Esophagus squamous epithelium (tissue), 5 donors: ENCODE results near the gene TJAP1. TPM values are rescaled to one million over a fixed set of nuclear protein-coding genes. Genes with fewer than 3 reads are reported as not detected.

Experiments used
- DNase-seq: peaks from one replicate; lab custom pipeline; 2025; lab: John Stamatoyannopoulos, UW
- H3K27ac ChIP-seq, 4 donors: fragments of 200-600 bp; sonication (generic); one replicate each; pipeline ENCODE4 v1.5.1; 2016 to 2019; ENCODE audit warnings: mild to moderate bottlenecking in 1 of 4
- H3K27me3 ChIP-seq, 4 donors: fragments of 200-600 bp; sonication (generic); 1 replicate in 3 of 4; 2 replicates in 1 of 4; pipeline versions ENCODE4 v1.5.1 to v1.6.0; 2017 to 2021; ENCODE audit warnings: antibody characterized with exemption in 1 of 4
- H3K36me3 ChIP-seq, 3 donors: fragments of 200-600 bp; sonication (generic); one replicate each; pipeline ENCODE4 v1.5.1; 2016 to 2019
- H3K4me1 ChIP-seq, 3 donors: fragments of 200-600 bp; sonication (generic); one replicate each; pipeline ENCODE4 v1.5.1; 2017 to 2019
- H3K4me3 ChIP-seq, 4 donors: fragments of 200-600 bp; sonication (generic); 1 replicate in 3 of 4; 2 replicates in 1 of 4; pipeline ENCODE4 v1.5.1; 2016 to 2019; ENCODE audit warnings: mild to moderate bottlenecking in 2 of 4, moderate library complexity in 1 of 4
- H3K9me3 ChIP-seq, 3 donors: fragments of 200-600 bp; sonication (generic); one replicate each; pipeline ENCODE4 v1.5.1; 2016 to 2019
- POLR2A ChIP-seq, 4 donors: fragments of 450-650 bp; IDR thresholded peaks; one replicate each; pipeline ENCODE4 v1.6.1; 2017; ENCODE audit warnings: antibody characterized with exemption in 4 of 4, mild to moderate bottlenecking in 4 of 4, moderate library complexity in 3 of 4
- WGBS, 2 donors: methylation state at CpG; one replicate each; pipeline ENCODE4 v1.1.5; 2018; 5-methylcytosine and 5-hydroxymethylcytosine counted together
- intact Hi-C: fragments of 100-400 bp; cut with DNase I; formaldehyde crosslinking; loops from one replicate; pipeline ENCODE4 v1.15.0; 2022
- total RNA-seq, 4 donors: library from RNA; depleted of rRNA; stranded (reverse); fragments of >200 nt; gene quantifications; one replicate each; pipeline ENCODE4 v1.1.0, GENCODE V29; 2016
- TF ChIP-seq, protein P1 (sequence below), 6 experiments: fragments of 450-650 bp in 4 of 6; fragments of 200-600 bp in 2 of 6; sonication (generic) in 2 of 6; IDR thresholded peaks; one replicate each; pipeline ENCODE4 v1.5.1; 2016 to 2019; ENCODE audit warnings: antibody characterized with exemption in 6 of 6, mild to moderate bottlenecking in 4 of 6, moderate library complexity in 4 of 6
- donor health status: DM: yes; HTN: yes; CAD: no.

TJAP1 gene
- total RNA-seq, 4 donors from 2014 or later = 9.5 to 20.2 (median 10.9) TPM

DNA sequence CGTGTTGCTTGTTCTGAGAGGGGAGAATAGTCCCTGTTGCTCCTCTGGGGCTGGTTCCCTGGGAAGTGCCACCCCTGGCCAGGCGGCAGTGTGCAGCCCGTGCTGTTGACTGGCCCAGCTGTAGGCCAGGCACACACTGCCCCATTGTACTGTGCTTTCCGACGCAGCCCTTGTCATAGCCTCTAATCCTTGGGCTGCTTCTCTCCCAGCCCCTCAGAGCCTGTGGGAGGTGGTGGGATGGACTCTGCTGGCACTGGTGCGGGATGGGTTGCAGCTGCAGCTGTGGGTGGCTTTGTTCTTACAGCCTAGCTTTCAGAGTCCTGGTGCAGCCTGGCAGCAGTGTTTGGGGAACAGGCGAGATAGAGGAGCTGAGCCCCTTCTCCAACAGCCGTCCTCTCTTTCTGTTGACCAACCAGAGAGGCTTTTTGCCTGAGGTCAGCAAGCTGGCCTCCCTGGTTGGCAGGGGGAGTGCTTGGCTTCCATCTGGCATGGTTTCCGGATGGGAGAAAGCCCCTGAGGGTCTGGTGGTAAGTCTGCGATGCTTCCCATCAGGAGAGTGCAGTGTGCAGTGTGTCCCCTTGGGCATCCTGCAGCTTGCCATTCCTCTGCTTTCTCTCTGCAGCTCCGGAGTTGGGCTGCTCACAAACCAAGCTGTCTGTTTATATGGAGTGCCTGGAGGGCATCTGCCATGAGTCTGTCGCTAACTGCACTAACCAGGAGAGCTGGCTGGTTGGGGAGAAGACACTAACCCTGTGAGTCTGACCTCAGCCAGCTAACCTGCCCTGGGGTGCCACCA lies 12.1 kb downstream of the TJAP1 start:
- 83% methylated on average over 3 of the region's 12 CpGs; no CpG with 5 or more reads in 1 of the 2 donors for WGBS, 2 donors
- no peaks in the 10 kb centered on the region for H3K9me3 ChIP-seq
- H3K4me3 ChIP-seq = no peak overlapping the region
- intact Hi-C loops = no loop called here
- no peak for DNase-seq
- H3K36me3 ChIP-seq = peaks cover 0 to 17% (median 0%) of the 10 kb centered on the region in 3 donors
- H3K27ac ChIP-seq = no peak overlapping the region
- H3K4me1 ChIP-seq = peaks cover 0 to 20% (median 4%) of the 10 kb centered on the region in 3 donors
- TF ChIP-seq, protein P1, sequence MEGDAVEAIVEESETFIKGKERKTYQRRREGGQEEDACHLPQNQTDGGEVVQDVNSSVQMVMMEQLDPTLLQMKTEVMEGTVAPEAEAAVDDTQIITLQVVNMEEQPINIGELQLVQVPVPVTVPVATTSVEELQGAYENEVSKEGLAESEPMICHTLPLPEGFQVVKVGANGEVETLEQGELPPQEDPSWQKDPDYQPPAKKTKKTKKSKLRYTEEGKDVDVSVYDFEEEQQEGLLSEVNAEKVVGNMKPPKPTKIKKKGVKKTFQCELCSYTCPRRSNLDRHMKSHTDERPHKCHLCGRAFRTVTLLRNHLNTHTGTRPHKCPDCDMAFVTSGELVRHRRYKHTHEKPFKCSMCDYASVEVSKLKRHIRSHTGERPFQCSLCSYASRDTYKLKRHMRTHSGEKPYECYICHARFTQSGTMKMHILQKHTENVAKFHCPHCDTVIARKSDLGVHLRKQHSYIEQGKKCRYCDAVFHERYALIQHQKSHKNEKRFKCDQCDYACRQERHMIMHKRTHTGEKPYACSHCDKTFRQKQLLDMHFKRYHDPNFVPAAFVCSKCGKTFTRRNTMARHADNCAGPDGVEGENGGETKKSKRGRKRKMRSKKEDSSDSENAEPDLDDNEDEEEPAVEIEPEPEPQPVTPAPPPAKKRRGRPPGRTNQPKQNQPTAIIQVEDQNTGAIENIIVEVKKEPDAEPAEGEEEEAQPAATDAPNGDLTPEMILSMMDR (IDR thresholded peaks at IDR 0.05) = no peak
- TF ChIP-seq POLR2A (IDR thresholded peaks at IDR 0.05) = no peak
- peaks cover 0 to 66% (median 0%) of the 10 kb centered on the region in 4 donors for H3K27me3 ChIP-seq

DNA sequence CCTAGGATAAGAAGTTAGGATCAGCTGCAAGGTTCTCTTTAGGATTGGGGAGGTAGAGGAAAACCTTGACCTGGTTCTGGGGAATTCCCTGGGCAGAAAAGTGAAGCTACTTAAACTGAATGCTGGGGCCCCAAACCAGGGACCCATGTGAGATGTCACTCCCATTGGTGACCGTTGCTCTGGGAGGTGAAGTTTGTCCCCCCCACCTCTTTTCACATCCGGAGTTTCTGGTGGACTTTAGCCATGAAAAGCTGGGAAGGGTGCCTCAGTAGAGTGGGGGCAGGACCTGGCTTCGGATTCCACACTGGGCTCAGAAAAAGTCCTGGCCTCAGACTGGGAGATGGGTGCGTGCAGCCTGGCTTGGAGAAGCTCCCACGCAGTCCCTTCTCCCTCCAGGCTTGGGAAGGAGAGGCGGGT lies 13.2 kb downstream of the TJAP1 start:
- intact Hi-C loops = no loop called here
- no peak overlapping the region for H3K4me3 ChIP-seq
- H3K36me3 ChIP-seq = peaks cover 0 to 17% (median 0%) of the 10 kb centered on the region in 3 donors
- no peak for DNase-seq
- peaks cover 0 to 30% (median 12%) of the 10 kb centered on the region in 3 donors for H3K4me1 ChIP-seq
- no peak overlapping the region for H3K27ac ChIP-seq
- H3K27me3 ChIP-seq = peaks cover 0 to 62% (median 0%) of the 10 kb centered on the region in 4 donors
- 86 to 87% methylated on average over 5 of the region's 6 CpGs for WGBS, 2 donors
- TF ChIP-seq POLR2A (IDR thresholded peaks at IDR 0.05) = no peak
- TF ChIP-seq, protein P1 (IDR thresholded peaks at IDR 0.05) = no peak
- no peaks in the 10 kb centered on the region for H3K9me3 ChIP-seq

DNA sequence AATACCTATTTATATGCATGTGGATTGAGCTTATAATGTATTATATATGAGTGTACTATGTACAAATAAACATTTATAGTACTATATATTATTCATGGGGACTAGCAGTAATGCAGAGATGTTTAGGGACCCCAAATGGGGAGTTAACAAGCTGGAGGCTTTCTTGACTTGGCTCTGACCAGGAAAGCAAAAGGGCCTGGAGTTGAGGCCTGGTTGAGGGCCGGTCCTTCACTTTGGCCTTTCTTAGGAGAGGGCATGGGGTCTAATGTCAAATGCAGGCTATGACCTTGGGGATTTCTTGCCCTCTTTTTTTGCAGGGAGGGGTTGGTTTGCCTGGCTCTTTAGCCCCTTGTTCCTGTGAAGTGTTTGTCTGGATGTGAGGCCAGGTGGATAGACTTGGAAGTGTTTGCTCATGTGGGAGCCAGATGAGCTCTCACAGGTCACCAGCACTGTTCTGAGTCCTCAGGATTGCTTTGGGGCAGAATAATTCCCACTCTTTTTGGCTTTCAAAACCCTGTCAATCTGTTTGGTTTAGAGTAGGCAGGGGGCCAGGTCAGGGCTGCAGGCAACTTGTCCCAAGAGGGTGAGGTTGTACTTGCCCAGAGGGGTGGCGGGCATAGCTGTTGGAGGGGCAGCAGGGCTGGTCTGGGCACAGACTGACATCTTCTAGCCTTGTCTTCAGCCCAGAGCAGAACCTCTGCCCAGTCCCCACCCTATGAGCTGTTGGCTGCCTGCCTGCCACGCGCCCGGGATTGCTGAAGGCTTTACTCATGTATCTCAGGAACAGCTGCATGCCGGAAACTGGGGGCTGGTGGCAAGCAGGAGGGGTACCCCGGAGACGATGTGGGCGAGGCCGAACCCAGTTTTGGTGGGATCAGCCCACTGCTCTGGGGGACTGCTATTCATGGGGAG lies 14.6 kb downstream of the TJAP1 start:
- no peak for TF ChIP-seq POLR2A (IDR thresholded peaks at IDR 0.05)
- TF ChIP-seq, protein P1 (IDR thresholded peaks at IDR 0.05) = no peak
- 40 to 58% methylated on average over 1 to 4 of the region's 10 CpGs for WGBS, 2 donors
- H3K27ac ChIP-seq = peak overlapping the region in 3 of 4 donors; percentile 28 to 69 (median 46)
- peaks cover 0 to 43% (median 18%) of the 10 kb centered on the region in 3 donors for H3K4me1 ChIP-seq
- no peak overlapping the region for H3K4me3 ChIP-seq
- H3K27me3 ChIP-seq = peaks cover 0 to 47% (median 0%) of the 10 kb centered on the region in 4 donors
- peaks cover 0 to 12% (median 0%) of the 10 kb centered on the region in 3 donors for H3K36me3 ChIP-seq
- intact Hi-C loops = no loop called here
- H3K9me3 ChIP-seq = no peaks in the 10 kb centered on the region
- DNase-seq = no peak

DNA sequence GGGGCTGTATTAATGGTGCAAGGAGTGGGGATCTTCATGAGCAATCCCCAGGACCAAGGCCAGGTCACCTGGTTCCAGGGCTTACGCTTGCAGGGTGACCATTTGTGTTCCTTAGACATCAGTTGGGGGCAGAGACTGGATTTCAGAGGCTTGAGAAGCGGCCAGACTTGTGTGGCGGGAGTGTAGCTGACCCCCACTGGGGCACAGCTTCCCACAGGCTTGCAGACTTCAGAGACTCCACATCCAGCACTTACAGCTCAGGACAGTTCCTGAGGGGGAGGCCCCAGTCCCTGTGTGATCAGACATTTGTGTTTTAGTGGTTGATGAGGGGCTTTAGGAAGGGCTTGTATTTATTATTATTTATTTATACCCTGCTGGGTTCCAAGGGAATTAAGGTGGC lies 15.3 kb downstream of the TJAP1 start:
- H3K4me3 ChIP-seq = no peak overlapping the region
- peak overlapping the region in 3 of 4 donors; percentile 28 to 69 (median 46) for H3K27ac ChIP-seq
- 30 to 40% methylated on average over 2 to 3 of the region's 3 CpGs for WGBS, 2 donors
- intact Hi-C loops = no loop called here
- peaks cover 0 to 14% (median under 1%) of the 10 kb centered on the region in 3 donors for H3K36me3 ChIP-seq
- no peak for DNase-seq
- TF ChIP-seq POLR2A (IDR thresholded peaks at IDR 0.05) = no peak
- TF ChIP-seq, protein P1 (IDR thresholded peaks at IDR 0.05) = no peak
- peaks cover 0 to 40% (median 0%) of the 10 kb centered on the region in 4 donors for H3K27me3 ChIP-seq
- no peaks in the 10 kb centered on the region for H3K9me3 ChIP-seq
- H3K4me1 ChIP-seq = peaks cover 0 to 47% (median 18%) of the 10 kb centered on the region in 3 donors
